Tibial nerve (tissue), 4 donors: ENCODE data around the gene PSTPIP2.

Source experiments
- EP300 ChIP-seq, 2 donors: sonication (generic); formaldehyde crosslinking; IDR thresholded peaks; one replicate each; pipeline ENCODE4 v1.6.1; 2017; ENCODE audit warnings: antibody characterized with exemption in 2 of 2, mild to moderate bottlenecking in 1 of 2
- POLR2A ChIP-seq, 2 donors: fragments of 450-650 bp; IDR thresholded peaks; one replicate each; pipeline ENCODE4 v1.6.1; 2017; ENCODE audit warnings: antibody characterized with exemption in 2 of 2, mild to moderate bottlenecking in 2 of 2, moderate library complexity in 2 of 2
- TF ChIP-seq, protein P1 (sequence below), 5 experiments: fragments of 200-600 bp in 3 of 5; fragments of 450-650 bp in 2 of 5; sonication (generic) in 3 of 5; IDR thresholded peaks; one replicate each; pipeline ENCODE4 v1.5.1; 2016 to 2019; ENCODE audit warnings: antibody characterized with exemption in 5 of 5, mild to moderate bottlenecking in 3 of 5, moderate library complexity in 2 of 5

DNA sequence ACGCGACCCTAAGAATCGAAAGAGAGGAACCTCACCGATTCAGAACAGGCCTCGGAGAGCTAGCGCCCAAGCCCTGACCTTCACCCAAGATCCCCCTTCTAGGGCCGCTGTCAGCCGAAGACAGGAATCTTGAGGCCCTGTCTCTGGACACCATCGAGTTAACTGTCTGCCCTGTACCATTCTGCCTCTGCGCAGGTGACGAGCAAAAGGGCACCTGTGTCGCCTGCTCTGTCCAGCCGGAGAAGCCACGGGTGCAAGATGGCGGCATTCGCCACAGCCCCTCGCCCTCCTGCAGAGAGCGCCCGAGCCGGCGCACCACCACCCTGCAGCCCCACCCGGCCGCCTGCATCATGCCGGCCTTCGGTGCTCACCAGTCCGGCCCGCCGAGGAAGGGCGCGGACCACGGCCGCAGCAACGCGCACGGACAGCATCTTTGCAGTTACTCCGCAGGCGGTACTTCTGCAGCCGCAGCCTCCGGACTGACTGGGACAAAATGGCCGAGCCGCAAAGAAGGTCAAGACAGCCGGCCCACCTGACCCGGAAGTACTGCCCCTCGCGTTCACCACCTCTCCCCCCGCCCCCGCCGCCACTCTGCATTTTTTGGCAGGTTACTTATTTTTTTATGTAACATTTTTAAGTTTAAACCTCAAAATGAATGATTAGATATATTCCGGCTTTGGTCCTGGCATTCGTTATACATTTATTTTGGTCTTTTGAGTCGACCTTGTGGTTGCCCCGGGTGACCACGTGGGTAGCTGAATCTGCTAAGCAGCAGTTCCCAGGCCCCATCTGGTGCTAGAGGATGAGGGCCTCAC, 25.9 kb upstream of the PSTPIP2 start, which contains the start of gene ATP5F1A:
- TF ChIP-seq POLR2A (IDR thresholded peaks at IDR 0.05) (peak; percentile 63 to 76), EP300 (IDR thresholded peaks at IDR 0.05) (peak in 1 of 2 donors; percentile 91)
- TF ChIP-seq, protein P1, sequence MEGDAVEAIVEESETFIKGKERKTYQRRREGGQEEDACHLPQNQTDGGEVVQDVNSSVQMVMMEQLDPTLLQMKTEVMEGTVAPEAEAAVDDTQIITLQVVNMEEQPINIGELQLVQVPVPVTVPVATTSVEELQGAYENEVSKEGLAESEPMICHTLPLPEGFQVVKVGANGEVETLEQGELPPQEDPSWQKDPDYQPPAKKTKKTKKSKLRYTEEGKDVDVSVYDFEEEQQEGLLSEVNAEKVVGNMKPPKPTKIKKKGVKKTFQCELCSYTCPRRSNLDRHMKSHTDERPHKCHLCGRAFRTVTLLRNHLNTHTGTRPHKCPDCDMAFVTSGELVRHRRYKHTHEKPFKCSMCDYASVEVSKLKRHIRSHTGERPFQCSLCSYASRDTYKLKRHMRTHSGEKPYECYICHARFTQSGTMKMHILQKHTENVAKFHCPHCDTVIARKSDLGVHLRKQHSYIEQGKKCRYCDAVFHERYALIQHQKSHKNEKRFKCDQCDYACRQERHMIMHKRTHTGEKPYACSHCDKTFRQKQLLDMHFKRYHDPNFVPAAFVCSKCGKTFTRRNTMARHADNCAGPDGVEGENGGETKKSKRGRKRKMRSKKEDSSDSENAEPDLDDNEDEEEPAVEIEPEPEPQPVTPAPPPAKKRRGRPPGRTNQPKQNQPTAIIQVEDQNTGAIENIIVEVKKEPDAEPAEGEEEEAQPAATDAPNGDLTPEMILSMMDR (IDR thresholded peaks at IDR 0.05) = peak in 1 of 5 experiments; percentile 22
